ENCODE results near the gene ACAD9.

GRCh38 chr3:128922804-128923459, 43.5 kb downstream of the ACAD9 start:
- TF ChIP-seq MXI1 (IDR thresholded peaks at IDR 0.05; ENCODE audit: low read depth, low read length) = no peak
- TF ChIP-seq POLR2A (IDR thresholded peaks at IDR 0.05; ENCODE audit: low read depth, low read length) = 0 out of 2 replicates have a peak, but pooled peaks have one; percentile 19
- no peak for TF ChIP-seq ZNF274 (IDR thresholded peaks at IDR 0.05; ENCODE audit: insufficient read depth, insufficient read length)
- no peak for TF ChIP-seq ATF3 (IDR thresholded peaks at IDR 0.05; ENCODE audit: borderline replicate concordance, extremely low read depth, low read depth, low read length)
- TF ChIP-seq CTCF (IDR thresholded peaks at IDR 0.05 in 2 of 3, conservative IDR thresholded peaks at IDR 0.05 in 1 of 3; ENCODE audit: control insufficient read depth in 2 of 3, extremely low read depth in 1 of 3, insufficient read depth in 1 of 3, low read depth in 3 of 3, low read length in 3 of 3) = no peak
- no peak for TF ChIP-seq SUPT20H (IDR thresholded peaks at IDR 0.05; ENCODE audit: borderline replicate concordance, control insufficient read depth, low read depth, low read length)
- no peak for TF ChIP-seq EED (IDR thresholded peaks at IDR 0.05; ENCODE audit: low read depth)
- no peak for TF ChIP-seq ZZZ3 (IDR thresholded peaks at IDR 0.05; ENCODE audit: control insufficient read depth, insufficient read length, low read depth)
- TF ChIP-seq EZH2 (IDR thresholded peaks at IDR 0.05; ENCODE audit: borderline replicate concordance, control insufficient read depth, low read depth, low read length) = no peak
- no peak for TF ChIP-seq CBFB (IDR thresholded peaks at IDR 0.05; ENCODE audit: low read depth)
- no peak for TF ChIP-seq REST (IDR thresholded peaks at IDR 0.05; ENCODE audit: low read depth, low read length)
- TF ChIP-seq CHD4 (IDR thresholded peaks at IDR 0.05) = no peak
- no peak for TF ChIP-seq SPI1 (IDR thresholded peaks at IDR 0.05; ENCODE audit: borderline replicate concordance, insufficient read depth, low read depth, low read length)

All from GM12878 (cell line).